HG03066 (cell line): ENCODE data around the gene MAGI2.
"Not testable (repeated sequence)": the region's sequence is repeated elsewhere in the genome, so short reads cannot be mapped to it uniquely, and the experiment has no call there.

Experiments used
- ATAC-seq: cut with Tn5 transposase; IDR thresholded peaks from one replicate; pipeline ENCODE4 v1.9.1; 2021; ENCODE audit warnings: low read depth; ENCODE audit not compliant: unreplicated experiment

Gene MAGI2

GRCh38 chr7:78296046-78296597 is 1157.3 kb downstream of the MAGI2 start:
- no peak for ATAC-seq

GRCh38 chr7:78289471-78289870 is 1164.0 kb downstream of the MAGI2 start:
- ATAC-seq = not testable (repeated sequence)

GRCh38 chr7:78284945-78285344 is 1168.5 kb downstream of the MAGI2 start:
- ATAC-seq = no peak

- no peak for ATAC-seq
These were observed 1173.2 kb downstream of the MAGI2 start for GRCh38 chr7:78280276-78280675.

GRCh38 chr7:78279457-78279856 is 1174.0 kb downstream of the MAGI2 start:
- no peak for ATAC-seq

- ATAC-seq = no peak
These were observed 1174.4 kb downstream of the MAGI2 start for GRCh38 chr7:78279032-78279431.

- ATAC-seq = no peak
These were observed 1186.3 kb downstream of the MAGI2 start for GRCh38 chr7:78267141-78267540.

GRCh38 chr7:78265486-78265885 is 1188.0 kb downstream of the MAGI2 start:
- no peak for ATAC-seq

GRCh38 chr7:78265071-78265470 is 1188.4 kb downstream of the MAGI2 start:
- ATAC-seq = no peak

GRCh38 chr7:78264105-78264504 is 1189.4 kb downstream of the MAGI2 start:
- no peak for ATAC-seq

GRCh38 chr7:78261739-78262138 is 1191.7 kb downstream of the MAGI2 start:
- no peak for ATAC-seq

- ATAC-seq = no peak
These were observed 1192.2 kb downstream of the MAGI2 start for GRCh38 chr7:78261302-78261701.

- no peak for ATAC-seq
These were observed 1192.6 kb downstream of the MAGI2 start for GRCh38 chr7:78260826-78261225.

- ATAC-seq = no peak
These were observed 1198.8 kb downstream of the MAGI2 start for GRCh38 chr7:78254726-78255055.

GRCh38 chr7:78253850-78254725 is 1199.4 kb downstream of the MAGI2 start:
- ATAC-seq = no peak

- no peak for ATAC-seq
These were observed 1204.6 kb downstream of the MAGI2 start for GRCh38 chr7:78248867-78249266.

GRCh38 chr7:78247910-78248689 is 1205.4 kb downstream of the MAGI2 start:
- no peak for ATAC-seq

GRCh38 chr7:78240179-78240578 is 1213.3 kb downstream of the MAGI2 start:
- ATAC-seq = not testable (repeated sequence)

- no peak for ATAC-seq
These were observed 1218.8 kb downstream of the MAGI2 start for GRCh38 chr7:78234634-78235033.

- ATAC-seq = no peak
These were observed 1220.7 kb downstream of the MAGI2 start for GRCh38 chr7:78232806-78233205.

- no peak for ATAC-seq
These were observed 1227.3 kb downstream of the MAGI2 start for GRCh38 chr7:78226059-78226719.
